ENCODE results near the gene METTL1.

Gene METTL1

DNA sequence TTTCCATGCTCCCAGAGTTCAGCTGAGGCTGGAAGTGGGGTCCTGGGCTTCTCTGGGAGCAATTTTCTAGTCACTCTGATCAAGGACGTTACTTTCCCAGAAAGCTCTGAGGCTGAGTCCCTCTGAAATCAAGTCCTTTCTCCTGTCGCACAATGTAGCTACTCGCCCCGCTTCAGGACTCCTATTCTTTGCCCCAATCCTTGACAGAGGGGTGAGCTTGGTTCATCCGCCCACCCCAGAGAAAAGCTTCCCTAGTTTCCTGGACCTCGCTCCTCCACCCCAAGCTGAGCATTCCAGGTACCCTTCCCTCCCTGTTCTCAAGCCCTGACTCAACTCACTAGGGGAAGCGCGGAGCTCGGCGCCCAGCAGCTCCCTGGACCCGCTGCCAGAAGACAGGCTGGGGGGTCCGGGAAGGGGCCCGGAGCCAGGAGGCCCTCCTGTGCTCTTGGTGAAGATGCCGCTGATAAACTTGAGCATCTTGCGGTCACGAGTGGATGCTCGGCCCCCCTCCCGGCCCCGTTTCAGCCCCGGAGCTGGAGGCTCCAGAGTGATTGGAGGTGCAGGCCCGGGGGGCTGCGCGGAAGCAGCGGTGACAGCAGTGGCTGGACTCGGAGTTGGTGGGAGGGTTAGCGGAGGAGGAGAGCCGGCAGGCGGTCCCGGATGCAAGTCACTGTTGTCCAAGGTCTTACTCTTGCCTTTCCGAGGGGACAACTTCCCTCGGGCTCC, 35.0 kb downstream of the METTL1 start:
- no peak overlapping the region for H3K27ac ChIP-seq (ENCODE audit: low read depth, low read length)
- no peak overlapping the region for H3K9ac ChIP-seq (ENCODE audit: low read length)
- H3F3A ChIP-seq (ENCODE audit: insufficient read depth) = no peaks in the 10 kb centered on the region
- no peaks in the 10 kb centered on the region for H4K20me1 ChIP-seq (ENCODE audit: low read depth, low read length)
- H3K9me3 ChIP-seq (ENCODE audit: insufficient read depth, low read length) = no peaks in the 10 kb centered on the region
- no peak overlapping the region for H3K4me2 ChIP-seq (ENCODE audit: low read depth, low read length, poor library complexity, severe bottlenecking)
- H3K27me3 ChIP-seq (ENCODE audit: low read length) = no peaks in the 10 kb centered on the region
- no peak overlapping the region for H2AFZ ChIP-seq (ENCODE audit: low read depth, low read length, severe bottlenecking)
- no peaks in the 10 kb centered on the region for H3K9me2 ChIP-seq (replicated peaks; ENCODE audit: insufficient read depth, low read length)
- no peak overlapping the region for H3K4me3 ChIP-seq (ENCODE audit: insufficient read depth, low read length, poor library complexity, severe bottlenecking)
- H3K79me2 ChIP-seq (ENCODE audit: insufficient read depth, low read length) = peaks cover 12% of the 10 kb centered on the region
- no peak for TF ChIP-seq EZH2phosphoT487 (conservative IDR thresholded peaks at IDR 0.05; ENCODE audit: low read length)
- TF ChIP-seq, protein P1, sequence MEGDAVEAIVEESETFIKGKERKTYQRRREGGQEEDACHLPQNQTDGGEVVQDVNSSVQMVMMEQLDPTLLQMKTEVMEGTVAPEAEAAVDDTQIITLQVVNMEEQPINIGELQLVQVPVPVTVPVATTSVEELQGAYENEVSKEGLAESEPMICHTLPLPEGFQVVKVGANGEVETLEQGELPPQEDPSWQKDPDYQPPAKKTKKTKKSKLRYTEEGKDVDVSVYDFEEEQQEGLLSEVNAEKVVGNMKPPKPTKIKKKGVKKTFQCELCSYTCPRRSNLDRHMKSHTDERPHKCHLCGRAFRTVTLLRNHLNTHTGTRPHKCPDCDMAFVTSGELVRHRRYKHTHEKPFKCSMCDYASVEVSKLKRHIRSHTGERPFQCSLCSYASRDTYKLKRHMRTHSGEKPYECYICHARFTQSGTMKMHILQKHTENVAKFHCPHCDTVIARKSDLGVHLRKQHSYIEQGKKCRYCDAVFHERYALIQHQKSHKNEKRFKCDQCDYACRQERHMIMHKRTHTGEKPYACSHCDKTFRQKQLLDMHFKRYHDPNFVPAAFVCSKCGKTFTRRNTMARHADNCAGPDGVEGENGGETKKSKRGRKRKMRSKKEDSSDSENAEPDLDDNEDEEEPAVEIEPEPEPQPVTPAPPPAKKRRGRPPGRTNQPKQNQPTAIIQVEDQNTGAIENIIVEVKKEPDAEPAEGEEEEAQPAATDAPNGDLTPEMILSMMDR (IDR thresholded peaks at IDR 0.05; ENCODE audit: insufficient read depth, low read length, poor library complexity, severe bottlenecking) = no peak
- H3K36me3 ChIP-seq (ENCODE audit: low read length) = no peaks in the 10 kb centered on the region

DNA sequence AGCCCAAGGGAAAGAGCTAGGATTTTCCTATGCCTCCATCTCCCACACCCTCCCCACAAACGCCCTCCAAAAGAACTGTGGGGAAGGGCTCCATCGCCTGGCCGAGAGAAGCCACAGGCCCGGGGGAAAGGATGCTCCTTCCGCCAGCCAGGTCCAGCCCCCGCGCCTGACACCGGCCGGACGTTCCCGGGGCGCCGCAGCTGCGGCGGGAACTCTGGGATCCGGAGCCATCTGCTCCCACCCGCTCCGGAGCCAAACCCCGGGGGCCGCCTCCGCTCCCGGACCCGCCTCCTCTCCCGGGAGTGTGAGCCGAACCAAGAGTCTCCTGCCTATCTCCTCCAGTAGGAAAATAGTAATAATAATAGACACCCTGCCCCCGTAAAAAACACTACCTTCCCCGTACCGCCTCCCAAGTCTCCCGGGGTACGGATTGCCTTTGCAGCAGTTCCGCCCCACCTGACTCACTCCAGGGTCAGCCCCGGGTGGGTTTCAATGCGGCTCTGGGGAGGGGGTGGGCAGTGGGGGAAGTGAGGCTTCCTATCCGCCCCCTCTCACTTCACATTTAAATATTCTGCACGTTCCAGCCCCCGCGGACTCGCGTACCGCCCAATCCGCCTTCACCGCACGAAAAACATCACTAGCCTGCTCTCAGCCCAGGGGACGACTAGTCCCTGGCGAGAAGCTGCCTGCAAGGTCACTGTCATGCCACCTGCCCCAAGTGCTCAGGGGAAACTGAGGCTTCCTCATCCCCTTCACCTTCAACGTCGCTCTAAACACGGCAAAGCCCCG, 35.8 kb downstream of the METTL1 start:
- no peak overlapping the region for H3K4me3 ChIP-seq (ENCODE audit: insufficient read depth, low read length, poor library complexity, severe bottlenecking)
- peaks cover 12% of the 10 kb centered on the region for H3K79me2 ChIP-seq (ENCODE audit: insufficient read depth, low read length)
- no peak overlapping the region for H3K27ac ChIP-seq (ENCODE audit: low read depth, low read length)
- no peaks in the 10 kb centered on the region for H3K9me2 ChIP-seq (replicated peaks; ENCODE audit: insufficient read depth, low read length)
- H3F3A ChIP-seq (ENCODE audit: insufficient read depth) = no peaks in the 10 kb centered on the region
- no peaks in the 10 kb centered on the region for H3K27me3 ChIP-seq (ENCODE audit: low read length)
- no peaks in the 10 kb centered on the region for H4K20me1 ChIP-seq (ENCODE audit: low read depth, low read length)
- no peak overlapping the region for H3K9ac ChIP-seq (ENCODE audit: low read length)
- H3K4me2 ChIP-seq (ENCODE audit: low read depth, low read length, poor library complexity, severe bottlenecking) = no peak overlapping the region
- no peaks in the 10 kb centered on the region for H3K9me3 ChIP-seq (ENCODE audit: insufficient read depth, low read length)
- no peak for TF ChIP-seq EZH2phosphoT487 (conservative IDR thresholded peaks at IDR 0.05; ENCODE audit: low read length)
- TF ChIP-seq, protein P1 (IDR thresholded peaks at IDR 0.05; ENCODE audit: insufficient read depth, low read length, poor library complexity, severe bottlenecking) = no peak
- H2AFZ ChIP-seq (ENCODE audit: low read depth, low read length, severe bottlenecking) = no peak overlapping the region
- H3K36me3 ChIP-seq (ENCODE audit: low read length) = no peaks in the 10 kb centered on the region; the same call in 1 of the 2 replicates

DNA sequence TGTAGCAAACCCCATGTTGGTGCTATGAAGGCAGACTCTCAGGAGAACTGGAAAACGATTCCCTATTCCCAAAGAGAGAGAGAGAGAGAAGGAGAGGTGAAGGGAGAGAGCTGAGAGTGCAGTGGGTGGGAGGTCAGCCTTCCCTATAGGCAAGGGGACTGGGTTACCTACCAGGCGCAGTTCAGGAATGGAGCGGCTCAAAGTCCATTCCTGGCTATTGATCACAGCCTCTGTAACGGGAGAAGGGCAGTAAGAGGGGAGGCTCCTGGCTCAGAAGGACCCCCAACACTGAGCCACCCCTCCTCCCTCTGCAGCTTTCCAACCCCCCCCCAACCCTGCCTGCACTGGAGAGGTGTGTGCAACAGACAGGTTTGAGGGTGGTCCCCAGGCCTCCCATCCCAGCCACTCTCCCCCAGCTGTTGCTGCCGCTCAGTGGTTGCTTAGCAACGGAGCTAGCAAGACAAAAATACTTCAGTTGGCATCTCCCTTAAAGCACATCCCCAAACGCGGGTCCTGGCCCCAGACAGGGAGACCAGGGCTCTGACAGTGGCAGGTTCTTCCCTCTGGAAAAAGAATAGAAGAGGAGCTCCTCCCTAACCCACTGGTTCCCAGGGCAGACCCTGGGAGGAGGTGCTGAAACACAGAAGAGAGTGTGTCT, 36.6 kb downstream of the METTL1 start:
- H3K79me2 ChIP-seq (ENCODE audit: insufficient read depth, low read length) = peaks cover 12% of the 10 kb centered on the region
- no peaks in the 10 kb centered on the region for H3F3A ChIP-seq (ENCODE audit: insufficient read depth)
- H3K36me3 ChIP-seq (ENCODE audit: low read length) = no peaks in the 10 kb centered on the region; the same call in 1 of the 2 replicates
- H3K4me2 ChIP-seq (ENCODE audit: low read depth, low read length, poor library complexity, severe bottlenecking) = no peak overlapping the region
- H3K9me2 ChIP-seq (replicated peaks; ENCODE audit: insufficient read depth, low read length) = no peaks in the 10 kb centered on the region
- no peaks in the 10 kb centered on the region for H3K27me3 ChIP-seq (ENCODE audit: low read length)
- no peak overlapping the region for H3K27ac ChIP-seq (ENCODE audit: low read depth, low read length)
- TF ChIP-seq, protein P1 (IDR thresholded peaks at IDR 0.05; ENCODE audit: insufficient read depth, low read length, poor library complexity, severe bottlenecking) = no peak
- TF ChIP-seq EZH2phosphoT487 (conservative IDR thresholded peaks at IDR 0.05; ENCODE audit: low read length) = no peak
- H3K9me3 ChIP-seq (ENCODE audit: insufficient read depth, low read length) = no peaks in the 10 kb centered on the region
- H4K20me1 ChIP-seq (ENCODE audit: low read depth, low read length) = no peaks in the 10 kb centered on the region
- H3K9ac ChIP-seq (ENCODE audit: low read length) = no peak overlapping the region
- H3K4me3 ChIP-seq (ENCODE audit: insufficient read depth, low read length, poor library complexity, severe bottlenecking) = no peak overlapping the region
- H2AFZ ChIP-seq (ENCODE audit: low read depth, low read length, severe bottlenecking) = no peak overlapping the region

Measured in SU-DHL-6 (cell line).